AG08396 (cell line): ENCODE data around the gene NAA38.

Experiments
- DNase-seq: peaks from one replicate; pipeline ENCODE4 v3.0.0; 2012; ENCODE audit warnings: low spot score, mixed read lengths

NAA38 gene

GRCh38 chr17:7852262-7852670 is 5.1 kb downstream of the NAA38 start:
- no peak for DNase-seq

GRCh38 chr17:7851438-7852261 is 5.7 kb downstream of the NAA38 start:
- DNase-seq: peak; percentile 92

- DNase-seq: no peak
Measured at GRCh38 chr17:7850701-7851437, 6.5 kb downstream of the NAA38 start.

- no peak for DNase-seq
Measured at GRCh38 chr17:7849751-7850504, 7.4 kb downstream of the NAA38 start.

GRCh38 chr17:7849130-7849750 is 8.1 kb downstream of the NAA38 start:
- DNase-seq: no peak

GRCh38 chr17:7848739-7849129 is 8.6 kb downstream of the NAA38 start:
- no peak for DNase-seq

- no peak for DNase-seq
Measured at GRCh38 chr17:7848131-7848579, 9.2 kb downstream of the NAA38 start.

GRCh38 chr17:7846765-7847661 is 10.3 kb downstream of the NAA38 start:
- DNase-seq: no peak

GRCh38 chr17:7846063-7846735 is 11.2 kb downstream of the NAA38 start:
- no peak for DNase-seq

GRCh38 chr17:7845359-7846062 is 11.8 kb downstream of the NAA38 start:
- no peak for DNase-seq

- peak; percentile 96 for DNase-seq
Measured at GRCh38 chr17:7844292-7845154, 12.8 kb downstream of the NAA38 start.

GRCh38 chr17:7843536-7844291 is 13.6 kb downstream of the NAA38 start:
- DNase-seq: peak; percentile 84

GRCh38 chr17:7843257-7843535 is 14.2 kb downstream of the NAA38 start:
- no peak for DNase-seq

- DNase-seq: peak; percentile 82
Measured at GRCh38 chr17:7842380-7843256, 14.7 kb downstream of the NAA38 start.

GRCh38 chr17:7841915-7842379 is 15.4 kb downstream of the NAA38 start:
- DNase-seq: peak; percentile 88

- peak; percentile 91 for DNase-seq
Measured at GRCh38 chr17:7841396-7841914, 15.9 kb downstream of the NAA38 start.

- no peak for DNase-seq
Measured at GRCh38 chr17:7840875-7841274, 16.5 kb downstream of the NAA38 start.
